ENCODE measurements around the gene NUDT7.

DNA sequence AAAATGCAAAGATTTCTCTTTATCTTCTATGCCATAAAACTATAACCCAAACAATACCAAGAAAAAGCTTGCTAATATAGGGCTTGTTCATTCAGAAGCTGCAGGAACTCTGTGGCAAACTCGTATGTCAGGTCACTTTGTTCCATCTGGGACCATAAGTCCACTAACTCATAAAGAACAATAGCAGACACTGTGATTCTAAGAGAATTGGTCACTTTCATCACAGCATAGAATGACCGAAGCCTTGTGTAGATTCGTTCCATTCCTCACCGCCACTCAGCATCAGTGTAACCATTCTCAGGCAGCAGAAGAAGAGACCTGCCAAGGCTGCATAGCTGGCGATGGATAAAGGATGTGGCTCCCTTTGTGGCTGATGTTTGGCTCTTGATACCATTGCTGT lies 35.7 kb downstream of the NUDT7 start:
- no peak for TF ChIP-seq POLR2A (IDR thresholded peaks at IDR 0.05)
- TF ChIP-seq, protein P1, sequence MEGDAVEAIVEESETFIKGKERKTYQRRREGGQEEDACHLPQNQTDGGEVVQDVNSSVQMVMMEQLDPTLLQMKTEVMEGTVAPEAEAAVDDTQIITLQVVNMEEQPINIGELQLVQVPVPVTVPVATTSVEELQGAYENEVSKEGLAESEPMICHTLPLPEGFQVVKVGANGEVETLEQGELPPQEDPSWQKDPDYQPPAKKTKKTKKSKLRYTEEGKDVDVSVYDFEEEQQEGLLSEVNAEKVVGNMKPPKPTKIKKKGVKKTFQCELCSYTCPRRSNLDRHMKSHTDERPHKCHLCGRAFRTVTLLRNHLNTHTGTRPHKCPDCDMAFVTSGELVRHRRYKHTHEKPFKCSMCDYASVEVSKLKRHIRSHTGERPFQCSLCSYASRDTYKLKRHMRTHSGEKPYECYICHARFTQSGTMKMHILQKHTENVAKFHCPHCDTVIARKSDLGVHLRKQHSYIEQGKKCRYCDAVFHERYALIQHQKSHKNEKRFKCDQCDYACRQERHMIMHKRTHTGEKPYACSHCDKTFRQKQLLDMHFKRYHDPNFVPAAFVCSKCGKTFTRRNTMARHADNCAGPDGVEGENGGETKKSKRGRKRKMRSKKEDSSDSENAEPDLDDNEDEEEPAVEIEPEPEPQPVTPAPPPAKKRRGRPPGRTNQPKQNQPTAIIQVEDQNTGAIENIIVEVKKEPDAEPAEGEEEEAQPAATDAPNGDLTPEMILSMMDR (IDR thresholded peaks at IDR 0.05): no peak

Measured in Peyer's patch (tissue), 4 donors.